K562 (cell line): ENCODE results near the gene SLC28A1. TPM values are rescaled to one million over a fixed set of nuclear protein-coding genes. Genes with fewer than 3 reads are reported as not detected.

Experiments used
- BCOR ChIP-seq: fragments of 450-650 bp; IDR thresholded peaks from 2 replicates; pipeline ENCODE4 v1.6.1; 2016
- CC2D1A ChIP-seq: fragments of 450-650 bp; IDR thresholded peaks from 2 replicates; pipeline ENCODE4 v1.6.1; 2017; ENCODE audit warnings: mild to moderate bottlenecking
- CCAR2 ChIP-seq: fragments of 200-400 bp; formaldehyde crosslinking; IDR thresholded peaks from 2 replicates; pipeline ENCODE4 v1.6.1; 2017; ENCODE audit warnings: mild to moderate bottlenecking, low read depth, low read length
- ETV6 ChIP-seq, 3 experiments: fragments of 150-350 bp in 1 of 3; sonication (generic) in 1 of 3; formaldehyde crosslinking in 1 of 3; IDR thresholded peaks; 2 replicates each; pipeline versions ENCODE4 v1.6.1 to v1.8.0; 2014 to 2022; ENCODE audit warnings: borderline replicate concordance in 2 of 3, low read depth in 2 of 3, antibody characterized with exemption in 1 of 3, low read length in 1 of 3, mild to moderate bottlenecking in 1 of 3, missing genetic modification reagents in 1 of 3
- FOSL1 ChIP-seq: fragments of 200-800 bp; sonication (Bioruptor generic); conservative IDR thresholded peaks from 2 replicates; pipeline ENCODE4 v1.6.1; 2016; ENCODE audit warnings: missing genetic modification characterization, missing compliant biosample characterization
- HMBOX1 ChIP-seq: sonication (generic); IDR thresholded peaks from 2 replicates; pipeline ENCODE4 v1.6.1; 2016
- JUN ChIP-seq, 2 experiments: sonication (generic) in 1 of 2; formaldehyde crosslinking in 1 of 2; IDR thresholded peaks; 2 replicates each; pipeline versions ENCODE4 v1.6.1 to v1.8.0; 2012 to 2022; ENCODE audit warnings: borderline replicate concordance in 2 of 2, mild to moderate bottlenecking in 2 of 2, improper control_type of control experiment in 1 of 2, low read depth in 1 of 2, low read length in 1 of 2, missing genetic modification reagents in 1 of 2
- NR3C1 ChIP-seq: sonication (generic); formaldehyde crosslinking; IDR thresholded peaks from 2 replicates; pipeline ENCODE4 v1.8.1; 2022; ENCODE audit warnings: missing genetic modification reagents
- RBM22 ChIP-seq: fragments of 200-400 bp; formaldehyde crosslinking; IDR thresholded peaks from 2 replicates; pipeline ENCODE4 v1.6.1; 2018; ENCODE audit warnings: low read length, low read depth; ENCODE audit not compliant: poor library complexity, severe bottlenecking
- RFX1 ChIP-seq: fragments of 450-650 bp; IDR thresholded peaks from 2 replicates; pipeline ENCODE4 v1.6.1; 2016; ENCODE audit warnings: mild to moderate bottlenecking, moderate library complexity
- SMARCA4 ChIP-seq: fragments of 450-650 bp; IDR thresholded peaks from 2 replicates; pipeline ENCODE4 v1.6.1; 2016
- ZBTB8A ChIP-seq: fragments of 450-650 bp; IDR thresholded peaks from 2 replicates; pipeline ENCODE4 v1.6.1; 2018; ENCODE audit warnings: mild to moderate bottlenecking, moderate library complexity; ENCODE audit not compliant: partially characterized antibody
- ZNF280A ChIP-seq: fragments of 450-650 bp; IDR thresholded peaks from 2 replicates; pipeline ENCODE4 v1.6.1; 2018; ENCODE audit warnings: mild to moderate bottlenecking, low read depth; ENCODE audit not compliant: partially characterized antibody
- ZNF584 ChIP-seq: fragments of 200-800 bp; sonication (Bioruptor generic); IDR thresholded peaks from 2 replicates; pipeline ENCODE4 v1.6.1; 2016; ENCODE audit warnings: low read depth, mild to moderate bottlenecking, missing genetic modification characterization, missing compliant biosample characterization
- ZNF696 ChIP-seq: fragments of 250-450 bp; sonication (Bioruptor Pico); conservative IDR thresholded peaks from 2 replicates; pipeline ENCODE4 v1.4.0; 2020; ENCODE audit warnings: mild to moderate bottlenecking, moderate library complexity
- ZNF780A ChIP-seq: fragments of 250-450 bp; sonication (Bioruptor Pico); IDR thresholded peaks from 2 replicates; pipeline ENCODE4 v1.5.0; 2021; ENCODE audit warnings: mild to moderate bottlenecking
- ZZZ3 ChIP-seq: fragments of 450-650 bp; IDR thresholded peaks from 2 replicates; pipeline ENCODE4 v1.6.1; 2016; ENCODE audit warnings: antibody characterized with exemption, mild to moderate bottlenecking, moderate library complexity
- polyA plus RNA-seq, 8 experiments: library from polyadenylated mRNA; depleted of rRNA in 4 of 8; stranded (reverse) in 5 of 8; unstranded in 3 of 8; fragments of >200 nt; fragmentation: Nextera tagmentation in 2 of 8; fragmentation: Illumina TruSeq in 1 of 8; extraction: Ambion mirVana in 2 of 8; extraction: Trizol in 1 of 8; gene quantifications; 2 replicates each; pipeline versions ENCODE4 v1.2.1 to v1.2.3, GENCODE V29; 2011 to 2014; ENCODE audit warnings: inconsistent platforms in 1 of 8, missing spikeins in 1 of 8
- total RNA-seq, 7 experiments: library from RNA; depleted of rRNA in 6 of 7; stranded (reverse); fragments of >200 nt in 6 of 7; fragmentation: Illumina TruSeq in 2 of 7; extraction: Trizol in 2 of 7; gene quantifications; 2 replicates each; pipeline versions ENCODE4 v1.2.1 to v1.2.3, GENCODE V29; 2011 to 2021; ENCODE audit warnings: low replicate concordance in 1 of 7
- TF ChIP-seq, protein P1 (sequence below), 2 experiments: fragments of 450-650 bp in 1 of 2; sonication (generic) in 1 of 2; formaldehyde crosslinking in 1 of 2; IDR thresholded peaks in 1 of 2; conservative IDR thresholded peaks in 1 of 2; 2 replicates each; pipeline versions ENCODE4 v1.6.1 to v1.8.1; 2016 to 2023; ENCODE audit warnings: mild to moderate bottlenecking in 2 of 2, moderate library complexity in 2 of 2, inconsistent platforms in 1 of 2, missing genetic modification reagents in 1 of 2
- TF ChIP-seq, protein P2 (sequence below): fragments of 450-650 bp; formaldehyde crosslinking; IDR thresholded peaks from 2 replicates; pipeline ENCODE4 v1.4.0; 2020; ENCODE audit warnings: mild to moderate bottlenecking

SLC28A1 gene
- total and polyA plus RNA-seq, 9 of the 15 experiments (the other 6 are each of a cell fraction or from before 2014, with no cell fraction given) = 0.04 TPM; not detected in 8

GRCh38 chr15:84911879-84912660 lies 27.6 kb downstream of the SLC28A1 start (continued):
- TF ChIP-seq ETV6 (IDR thresholded peaks at IDR 0.05; ENCODE audit: borderline replicate concordance in 1 of 2, low read depth in 2 of 2, low read length in 1 of 2) (no peak), ETV6 (CRISPR knock-in tag; IDR thresholded peaks at IDR 0.05; ENCODE audit: borderline replicate concordance) (no peak), HMBOX1 (no peak), CC2D1A (no peak), ZZZ3 (no peak), RBM22 (no peak), ZBTB8A (no peak), RFX1 (no peak), ZNF696 (CRISPR knock-in tag) (no peak), CCAR2 (no peak), JUN (IDR thresholded peaks at IDR 0.05; ENCODE audit: borderline replicate concordance, low read depth, low read length) (0 out of 2 replicates have a peak, but pooled peaks have one; percentile 8), JUN (CRISPR knock-in tag; IDR thresholded peaks at IDR 0.05; ENCODE audit: borderline replicate concordance) (no peak), BCOR (no peak), ZNF584 (CRISPR knock-in tag) (no peak), FOSL1 (tag) (peak; percentile 70), SMARCA4 (no peak), ZNF780A (CRISPR knock-in tag) (no peak), NR3C1 (CRISPR knock-in tag) (no peak), ZNF280A (no peak)
- TF ChIP-seq, protein P1, sequence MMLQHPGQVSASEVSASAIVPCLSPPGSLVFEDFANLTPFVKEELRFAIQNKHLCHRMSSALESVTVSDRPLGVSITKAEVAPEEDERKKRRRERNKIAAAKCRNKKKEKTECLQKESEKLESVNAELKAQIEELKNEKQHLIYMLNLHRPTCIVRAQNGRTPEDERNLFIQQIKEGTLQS (IDR thresholded peaks at IDR 0.05) = peak; percentile 40; the same call in 1 of the 2 replicates
- TF ChIP-seq, protein P1 (CRISPR knock-in tag; conservative IDR thresholded peaks at IDR 0.05) = no peak
- TF ChIP-seq, protein P2, sequence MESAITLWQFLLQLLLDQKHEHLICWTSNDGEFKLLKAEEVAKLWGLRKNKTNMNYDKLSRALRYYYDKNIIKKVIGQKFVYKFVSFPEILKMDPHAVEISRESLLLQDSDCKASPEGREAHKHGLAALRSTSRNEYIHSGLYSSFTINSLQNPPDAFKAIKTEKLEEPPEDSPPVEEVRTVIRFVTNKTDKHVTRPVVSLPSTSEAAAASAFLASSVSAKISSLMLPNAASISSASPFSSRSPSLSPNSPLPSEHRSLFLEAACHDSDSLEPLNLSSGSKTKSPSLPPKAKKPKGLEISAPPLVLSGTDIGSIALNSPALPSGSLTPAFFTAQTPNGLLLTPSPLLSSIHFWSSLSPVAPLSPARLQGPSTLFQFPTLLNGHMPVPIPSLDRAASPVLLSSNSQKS (CRISPR knock-in tag) = no peak
